ENCODE measurements around the gene BCL2.

The BCL2 gene

DNA sequence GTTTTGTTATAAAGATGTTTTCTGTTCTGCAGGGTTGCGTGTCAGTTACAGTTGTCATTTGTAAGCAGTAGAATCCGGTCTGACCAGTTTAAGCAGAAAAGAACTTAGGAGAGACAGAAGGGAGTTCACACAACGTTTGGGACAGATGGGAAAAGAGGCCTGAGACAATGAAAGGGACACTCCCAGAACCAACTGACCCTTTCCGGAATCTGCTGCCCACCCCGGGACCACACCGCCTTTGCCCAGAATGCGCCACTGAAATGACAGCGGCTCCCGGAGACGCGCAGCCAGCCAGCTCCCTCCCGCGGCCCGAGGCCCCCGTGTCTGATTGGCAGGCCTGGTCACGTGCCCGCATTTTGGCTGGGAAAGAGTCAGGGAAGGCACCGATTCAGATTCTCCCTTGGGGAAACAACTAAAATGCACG lies 244.6 kb downstream of the BCL2 start:
- DNase-seq = no peak

DNA sequence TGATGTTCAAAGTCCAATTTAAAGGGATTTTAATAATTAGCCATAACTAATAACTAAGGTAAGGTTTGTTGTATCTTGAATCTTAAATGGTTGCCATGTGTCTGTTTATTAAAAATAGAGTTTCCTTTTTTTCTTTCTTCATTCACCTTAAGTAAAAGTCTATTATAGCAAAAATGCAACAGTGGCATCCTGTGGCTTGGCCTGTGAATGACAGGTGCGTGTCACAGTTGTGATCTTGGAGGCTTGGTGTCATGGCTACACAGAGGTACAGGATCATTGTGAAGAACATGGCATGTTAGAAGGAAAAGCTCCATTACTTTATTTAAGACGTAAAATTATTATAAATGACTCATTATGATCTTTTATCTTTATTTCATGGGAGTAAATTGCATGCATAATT lies 246.1 kb downstream of the BCL2 start:
- no peak for DNase-seq
